NCI-H510A treated with DMSO at 0.1 percent for 48 hours (cell line): ENCODE measurements around the gene LHPP.

Source experiments
- DNase-seq: peaks from one replicate; lab custom pipeline; 2025; lab: John Stamatoyannopoulos, UW

LHPP gene

DNA sequence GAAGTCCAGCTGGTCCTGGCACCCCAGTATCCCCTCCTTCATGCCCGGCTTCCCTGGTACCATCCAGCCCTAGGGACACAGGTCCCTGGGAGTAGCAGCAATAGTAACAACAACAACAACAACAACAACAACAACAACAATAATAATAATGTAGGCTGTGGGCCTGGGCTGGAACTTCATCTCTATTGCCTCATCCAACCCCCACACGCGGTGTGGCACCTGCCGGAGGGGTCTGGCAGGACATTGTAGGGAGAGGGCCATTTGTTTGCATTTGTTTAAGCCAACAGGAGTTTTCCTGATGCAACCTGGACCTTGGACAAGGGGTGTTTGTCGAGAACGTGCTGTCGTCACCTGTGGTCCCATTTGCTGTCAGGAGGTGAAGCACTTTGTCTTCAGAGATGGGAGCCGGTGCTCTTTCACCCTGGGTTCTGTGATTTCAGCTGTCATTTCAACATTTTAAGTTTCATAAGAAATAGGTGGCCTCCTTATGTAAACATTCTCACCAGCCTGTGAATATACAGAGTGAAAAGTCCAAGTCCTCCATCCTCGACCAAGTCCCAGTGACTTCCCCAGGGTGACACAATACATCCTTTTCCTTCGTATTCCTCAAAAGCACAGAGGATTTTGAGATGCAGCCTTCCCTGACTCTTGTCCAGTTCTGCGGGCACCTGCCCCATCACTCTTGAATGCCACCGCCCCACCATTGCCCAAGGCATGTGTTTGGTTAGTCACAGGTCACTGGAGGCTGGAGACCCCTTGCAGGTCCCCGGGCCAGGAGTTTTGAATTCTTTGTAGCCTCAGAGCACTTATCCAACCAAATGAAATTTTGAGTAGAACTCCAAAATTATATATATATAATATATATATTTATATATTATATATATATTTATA lies 9.2 kb downstream of the LHPP start:
- DNase-seq: peak; percentile 12

DNA sequence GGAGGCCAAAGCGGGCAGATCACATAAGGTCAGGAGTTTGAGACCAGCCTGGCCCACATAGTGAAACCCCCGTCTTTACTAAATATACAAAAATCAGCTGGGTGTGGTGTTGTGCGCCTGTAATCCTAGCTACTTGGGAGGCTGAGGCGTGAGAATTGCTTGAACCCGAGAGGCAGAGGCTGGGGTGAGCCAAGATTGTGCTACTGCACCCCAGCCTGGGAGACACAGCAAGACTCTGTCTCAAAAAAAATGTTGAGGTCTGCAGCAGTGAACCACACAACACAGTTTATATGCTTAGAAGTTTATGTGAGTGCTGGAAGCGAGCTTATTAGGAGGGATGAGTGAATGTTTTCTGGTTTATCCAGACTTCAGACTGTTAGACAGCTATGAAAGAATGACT lies 10.4 kb downstream of the LHPP start:
- no peak for DNase-seq

DNA sequence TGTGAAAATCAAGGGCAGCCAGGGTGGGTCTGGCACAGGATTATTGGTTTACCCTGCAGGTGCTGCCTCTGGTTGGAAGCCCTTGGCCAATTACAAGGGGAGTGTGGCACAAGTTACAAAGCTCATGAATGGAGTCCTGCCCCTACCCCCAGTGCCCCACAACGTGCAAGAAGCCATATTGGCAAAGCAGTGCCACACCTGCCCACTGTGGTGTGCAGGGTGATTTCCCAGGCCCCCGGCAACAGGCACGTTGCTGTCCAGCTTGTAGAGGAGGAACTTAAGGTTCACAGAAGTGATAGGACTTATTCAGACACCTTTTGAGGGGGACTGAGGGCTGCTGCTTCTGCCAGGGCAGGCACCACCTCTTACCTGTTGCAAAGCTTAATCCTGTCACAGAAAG lies 11.4 kb downstream of the LHPP start:
- DNase-seq: no peak

DNA sequence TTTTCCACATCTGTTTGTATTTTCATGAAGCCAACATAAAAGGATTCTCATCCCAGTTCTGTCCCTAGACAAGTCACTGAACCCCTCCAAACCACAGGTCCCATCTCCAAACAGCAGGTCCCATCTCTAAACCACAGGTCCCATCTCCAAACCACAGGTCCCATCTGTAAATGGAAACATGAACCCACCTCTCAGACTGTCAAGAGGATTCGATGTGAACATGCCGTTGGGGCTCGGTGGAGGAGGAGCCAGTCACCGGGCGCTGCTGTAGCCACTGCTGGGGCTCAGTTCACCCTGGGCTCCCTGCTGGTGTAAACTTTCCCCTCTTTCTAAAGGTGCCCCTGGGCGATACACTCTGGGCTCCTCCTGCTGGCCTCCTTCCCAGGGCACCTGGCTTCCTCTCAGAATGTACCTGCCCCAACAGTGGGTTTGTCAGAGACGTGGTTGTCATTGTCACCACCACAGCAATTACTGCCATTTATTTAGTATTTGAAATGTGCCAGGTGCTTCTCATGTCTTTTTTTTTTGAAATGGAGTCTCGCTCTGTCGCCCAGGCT lies 13.0 kb downstream of the LHPP start:
- no peak for DNase-seq

DNA sequence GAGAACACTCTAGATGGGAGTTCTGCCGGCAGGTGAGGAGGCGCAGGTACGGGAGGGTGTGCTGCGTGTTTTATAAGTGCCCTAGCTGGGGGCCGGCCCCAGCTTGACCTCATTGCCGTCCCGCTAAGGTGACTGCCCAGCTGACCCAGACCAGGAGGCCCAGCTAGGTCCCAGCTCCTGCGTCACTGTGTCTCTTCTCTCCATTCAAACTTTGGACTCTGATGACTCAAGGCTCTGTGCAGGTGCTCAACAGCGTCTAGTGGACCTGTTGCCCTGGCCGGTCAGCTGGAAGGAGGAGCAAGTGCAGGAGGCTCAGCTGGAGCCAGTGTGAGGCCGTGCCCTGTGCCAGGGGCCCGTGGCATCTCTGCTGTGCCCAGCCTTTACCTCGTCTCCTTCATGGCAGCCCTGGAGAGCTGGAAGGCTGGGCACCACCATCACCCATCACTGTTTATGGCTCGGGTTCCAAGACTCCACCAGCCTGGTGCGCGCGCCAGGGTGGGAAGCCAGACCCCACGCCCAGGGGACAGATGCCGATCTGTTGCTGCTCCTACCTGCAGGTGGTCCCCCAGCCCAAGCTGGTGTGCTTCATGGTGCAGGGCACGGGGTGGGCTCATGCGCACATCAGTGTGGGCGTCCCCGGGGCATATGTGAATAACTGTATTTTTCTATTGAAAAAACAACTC lies 14.6 kb downstream of the LHPP start:
- DNase-seq: no peak

DNA sequence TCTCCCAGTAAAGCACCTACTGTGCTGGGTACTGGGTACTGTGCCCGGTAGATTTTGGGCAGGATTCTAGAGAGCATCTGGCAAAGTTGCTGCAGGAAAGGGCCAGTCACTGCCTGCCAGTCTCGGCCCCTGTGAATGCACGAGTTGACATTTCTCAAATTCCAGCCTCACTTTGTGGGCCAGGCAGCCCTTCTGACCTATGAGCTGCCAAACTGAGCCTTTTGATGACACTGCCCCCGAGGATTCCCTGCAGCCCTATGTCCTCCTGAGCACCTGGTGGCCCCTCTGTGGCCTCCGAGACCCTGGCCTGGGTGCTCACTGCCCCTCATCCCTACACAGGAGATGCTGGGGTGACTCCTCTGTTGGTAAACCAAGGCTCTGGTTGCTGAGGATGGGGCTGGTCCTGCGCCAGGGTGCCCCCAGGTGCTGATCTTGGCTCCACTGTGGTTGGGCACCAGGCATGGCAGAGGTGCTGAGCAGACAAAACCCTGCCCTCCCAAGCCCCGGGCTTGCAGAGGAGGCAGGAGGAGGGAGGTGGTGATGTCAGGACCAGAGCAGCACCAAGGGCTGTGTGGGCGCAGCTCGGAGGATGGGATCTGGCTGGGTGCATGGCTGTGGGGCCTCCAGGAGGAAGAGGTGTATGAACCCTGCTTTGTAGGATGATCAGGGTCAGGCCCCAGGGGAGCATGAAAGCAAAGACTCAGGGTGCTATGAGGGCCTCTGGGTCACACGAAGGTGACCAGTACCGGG lies 16.2 kb downstream of the LHPP start:
- no peak for DNase-seq

DNA sequence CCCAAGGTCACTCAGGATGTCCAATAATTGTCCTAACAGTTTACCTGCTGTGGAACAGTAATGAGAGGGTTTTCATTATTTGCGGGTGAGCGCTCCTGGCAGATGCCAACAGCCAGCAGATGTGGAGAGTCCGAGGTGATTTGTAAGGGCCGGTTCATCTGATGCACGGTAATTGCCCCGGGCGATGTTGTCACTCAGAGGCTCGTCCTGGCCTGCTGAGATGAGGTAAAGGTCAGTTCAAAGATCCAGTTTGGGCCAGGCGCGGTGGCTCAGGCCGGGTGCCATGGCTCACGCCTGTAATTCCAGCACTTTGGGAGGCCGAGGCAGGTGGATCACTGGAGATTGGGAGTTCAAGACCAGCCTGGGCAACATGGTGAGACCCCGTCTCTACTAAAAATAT lies 16.9 kb downstream of the LHPP start:
- no peak for DNase-seq

DNA sequence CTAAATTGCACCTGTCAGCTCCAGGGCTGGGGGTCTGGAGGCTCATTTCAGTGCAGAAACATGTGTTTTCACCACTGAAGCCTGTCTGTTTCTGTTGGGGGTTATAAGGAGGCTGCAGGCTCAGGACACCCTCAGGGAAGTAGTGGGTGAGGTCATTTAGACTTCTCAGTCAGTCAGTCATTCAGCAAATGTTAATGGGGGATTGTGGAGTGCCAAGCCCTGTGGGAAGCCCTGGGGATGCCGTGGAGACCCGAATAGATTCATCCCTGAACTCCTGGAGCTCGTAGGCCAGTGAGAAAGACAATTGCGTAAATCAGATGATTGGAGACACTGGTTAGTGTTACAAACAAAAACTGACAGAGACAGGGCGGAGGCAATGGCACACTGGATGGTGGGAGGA lies 19.2 kb downstream of the LHPP start:
- no peak for DNase-seq

DNA sequence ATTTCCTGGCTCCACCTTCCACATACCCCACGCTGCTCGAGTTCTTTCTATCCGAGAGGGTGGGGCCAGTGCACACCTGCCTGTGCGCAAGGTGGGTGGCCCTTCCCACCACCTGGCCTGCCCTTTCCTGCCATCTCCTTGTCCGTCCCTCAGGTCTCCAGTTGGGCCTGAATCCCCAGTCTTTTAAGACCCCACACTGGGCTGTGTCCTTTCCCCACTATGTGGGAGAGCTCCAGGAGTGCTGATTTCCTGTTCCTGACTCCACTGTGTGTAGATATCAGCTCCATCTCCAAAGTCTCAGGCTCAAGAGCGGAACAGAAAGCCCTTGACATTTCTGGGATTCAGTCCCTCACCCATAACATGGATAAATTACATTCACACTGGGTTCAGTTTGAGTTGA lies 20.1 kb downstream of the LHPP start:
- no peak for DNase-seq

DNA sequence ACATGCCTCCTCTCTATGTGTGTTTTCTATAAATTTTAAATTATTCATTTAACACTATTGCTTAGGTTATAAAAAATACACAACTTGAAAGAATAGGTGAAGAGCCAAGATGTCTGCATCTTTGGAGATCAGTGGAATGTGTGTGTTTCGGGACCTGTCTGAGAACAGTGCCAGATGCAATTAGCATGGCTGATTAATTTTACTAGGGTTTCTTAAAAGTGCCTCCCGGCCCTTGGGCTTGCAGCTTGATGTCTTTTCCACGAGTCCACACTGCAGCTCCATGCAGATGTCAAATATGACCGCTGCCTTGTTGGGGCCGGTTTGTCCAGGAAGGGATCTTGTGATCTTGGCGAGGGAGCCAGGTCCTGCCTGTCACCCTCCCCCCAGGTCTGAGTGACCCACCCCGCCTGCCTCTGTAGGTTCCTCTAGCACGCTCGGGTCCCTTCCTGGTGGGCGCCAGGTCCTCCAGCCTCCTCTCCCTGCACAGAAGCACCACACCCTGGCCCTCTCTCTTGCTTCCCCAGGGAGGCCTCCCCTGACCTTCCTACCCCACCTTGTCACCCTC lies 20.7 kb downstream of the LHPP start:
- DNase-seq: no peak

DNA sequence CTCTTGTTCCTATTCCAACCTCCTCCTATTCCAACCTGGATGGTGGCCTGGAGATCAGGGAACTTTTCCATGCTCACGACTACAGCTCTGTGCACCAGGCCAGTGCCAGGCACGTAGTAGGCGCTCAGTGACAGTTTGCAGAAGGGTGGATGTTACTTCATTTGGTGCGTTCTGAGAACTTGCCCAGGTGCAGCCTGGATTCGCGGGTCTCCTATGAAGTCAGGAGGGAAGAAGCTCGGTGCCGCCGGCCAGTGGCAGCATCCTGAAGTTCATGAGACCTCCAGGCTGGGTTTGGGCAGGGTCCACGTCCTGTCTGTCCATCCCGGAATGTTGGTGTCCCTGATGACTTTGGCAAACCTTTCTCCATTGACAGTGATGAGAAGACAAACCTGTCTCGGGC lies 21.3 kb downstream of the LHPP start:
- DNase-seq: no peak

DNA sequence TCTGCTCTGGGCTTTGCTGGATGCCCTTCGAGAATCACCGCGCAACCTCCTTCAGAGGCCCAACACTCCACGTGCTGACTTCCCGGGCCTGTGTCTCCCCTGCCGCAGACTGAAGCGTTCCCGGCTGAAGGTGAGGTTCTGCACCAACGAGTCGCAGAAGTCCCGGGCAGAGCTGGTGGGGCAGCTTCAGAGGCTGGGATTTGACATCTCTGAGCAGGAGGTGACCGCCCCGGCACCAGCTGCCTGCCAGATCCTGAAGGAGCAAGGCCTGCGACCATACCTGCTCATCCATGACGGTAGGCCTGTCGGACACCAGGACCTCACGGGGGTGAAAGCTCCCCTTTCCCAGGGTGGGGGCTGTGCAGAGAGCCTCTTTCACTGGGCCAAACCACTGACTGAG lies 22.4 kb downstream of the LHPP start:
- no peak for DNase-seq

DNA sequence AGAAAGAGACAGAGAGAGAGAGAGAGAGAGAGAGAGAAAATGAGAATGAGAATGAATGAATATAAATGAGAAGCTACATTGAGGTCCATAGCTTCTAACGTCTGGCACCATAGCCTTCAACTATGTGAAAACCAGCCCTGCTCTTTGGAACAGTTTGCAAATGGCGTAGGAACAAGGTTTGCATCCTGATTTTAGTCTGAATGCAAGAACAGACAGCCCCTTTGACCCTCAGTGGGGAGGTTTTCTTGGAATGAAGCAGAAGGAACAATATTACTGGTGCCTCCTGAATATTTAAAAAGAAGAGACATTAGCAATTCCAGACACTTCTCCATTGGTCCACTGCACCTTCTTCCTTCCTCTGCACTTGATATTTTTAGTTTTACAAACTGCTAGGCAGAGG lies 23.0 kb downstream of the LHPP start:
- no peak for DNase-seq

DNA sequence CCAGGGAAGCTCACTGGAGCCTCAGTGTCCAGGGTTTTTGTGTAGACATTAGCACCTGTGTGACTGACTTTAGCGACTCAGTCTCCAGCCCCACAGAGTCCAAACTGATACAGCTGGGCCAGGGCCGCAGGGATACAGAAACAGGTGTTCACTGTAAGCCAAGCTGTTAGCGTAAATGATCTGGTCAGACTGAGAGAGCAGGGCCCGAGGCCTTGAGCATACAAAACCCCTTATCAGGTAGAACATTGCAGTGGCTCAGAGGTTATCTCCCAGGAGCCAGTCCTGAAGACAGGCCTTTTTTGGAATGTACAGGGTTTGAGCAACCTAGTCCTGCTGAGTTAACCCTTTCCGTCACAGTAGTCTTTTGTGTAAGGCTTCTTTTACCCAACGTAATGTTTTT lies 25.0 kb downstream of the LHPP start:
- no peak for DNase-seq

DNA sequence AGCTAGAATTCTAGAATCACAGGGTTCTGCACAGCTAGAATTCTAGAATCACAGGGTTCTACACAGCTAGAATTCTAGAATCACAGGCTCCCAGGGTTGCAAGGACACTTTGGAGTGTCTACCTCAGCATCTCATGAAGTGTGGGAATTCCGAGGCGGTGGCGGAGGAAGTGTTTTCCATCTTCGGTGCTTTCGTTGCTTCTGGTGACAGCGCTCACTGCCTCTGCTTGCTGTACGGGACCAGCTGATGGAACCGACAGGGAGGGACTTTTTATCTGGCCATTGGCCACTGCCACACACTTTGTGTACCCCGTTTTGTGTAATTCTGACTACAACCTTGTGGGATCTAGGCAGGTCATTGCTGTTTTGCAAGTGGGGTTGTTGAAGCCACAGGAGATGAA lies 29.5 kb downstream of the LHPP start:
- DNase-seq: no peak

DNA sequence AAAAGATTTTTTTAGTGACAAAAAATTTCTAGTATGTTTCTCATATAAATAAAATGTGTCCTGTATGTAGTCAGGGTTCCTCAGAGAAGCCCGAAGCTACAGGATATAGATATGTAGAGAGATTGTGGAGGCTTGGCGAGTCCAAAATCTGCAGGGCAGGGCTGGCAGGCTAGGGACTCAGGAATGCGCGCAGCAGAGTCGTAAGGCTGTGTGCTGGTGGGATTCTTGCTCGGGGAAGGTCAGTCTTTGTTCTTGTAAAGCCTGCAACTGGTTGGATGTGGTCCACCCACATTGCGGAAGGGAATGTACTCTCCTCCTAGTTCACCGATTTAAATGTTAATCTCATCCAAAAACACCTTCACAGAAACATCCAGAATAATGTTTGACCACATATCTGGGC lies 30.6 kb downstream of the LHPP start:
- DNase-seq: no peak

DNA sequence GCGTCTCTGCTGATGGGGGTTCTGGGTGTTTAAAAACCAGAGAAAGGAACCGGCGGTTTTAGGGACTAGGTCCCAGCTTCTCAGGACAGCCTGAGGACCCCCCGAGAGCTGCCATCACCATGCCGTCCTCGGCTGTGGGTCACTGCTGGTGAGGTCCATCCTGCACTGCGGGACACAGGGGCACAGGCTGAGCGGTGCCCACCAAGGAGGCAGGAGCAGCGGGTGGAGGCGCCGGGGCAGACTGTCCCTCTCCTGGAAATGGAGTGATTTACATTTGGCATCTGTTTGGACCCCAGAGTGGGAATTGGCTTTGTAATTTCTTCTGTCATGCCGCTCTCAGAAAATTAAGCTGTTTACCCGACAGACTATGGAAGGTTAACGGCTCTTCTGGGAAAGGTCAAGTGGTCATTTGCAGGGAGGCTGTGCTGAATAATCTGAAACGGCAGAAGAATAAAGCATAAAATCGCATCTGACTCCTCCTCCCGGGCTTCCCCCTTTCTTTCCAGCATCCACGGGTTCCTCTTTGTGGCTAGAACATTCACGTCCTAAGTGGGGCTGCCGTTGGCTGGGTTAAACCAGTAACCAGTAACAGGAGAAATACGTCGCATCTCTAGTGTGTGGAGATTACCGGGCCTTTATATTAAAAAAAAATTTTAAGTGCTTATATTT lies 31.7 kb downstream of the LHPP start:
- peak; percentile 37 for DNase-seq

DNA sequence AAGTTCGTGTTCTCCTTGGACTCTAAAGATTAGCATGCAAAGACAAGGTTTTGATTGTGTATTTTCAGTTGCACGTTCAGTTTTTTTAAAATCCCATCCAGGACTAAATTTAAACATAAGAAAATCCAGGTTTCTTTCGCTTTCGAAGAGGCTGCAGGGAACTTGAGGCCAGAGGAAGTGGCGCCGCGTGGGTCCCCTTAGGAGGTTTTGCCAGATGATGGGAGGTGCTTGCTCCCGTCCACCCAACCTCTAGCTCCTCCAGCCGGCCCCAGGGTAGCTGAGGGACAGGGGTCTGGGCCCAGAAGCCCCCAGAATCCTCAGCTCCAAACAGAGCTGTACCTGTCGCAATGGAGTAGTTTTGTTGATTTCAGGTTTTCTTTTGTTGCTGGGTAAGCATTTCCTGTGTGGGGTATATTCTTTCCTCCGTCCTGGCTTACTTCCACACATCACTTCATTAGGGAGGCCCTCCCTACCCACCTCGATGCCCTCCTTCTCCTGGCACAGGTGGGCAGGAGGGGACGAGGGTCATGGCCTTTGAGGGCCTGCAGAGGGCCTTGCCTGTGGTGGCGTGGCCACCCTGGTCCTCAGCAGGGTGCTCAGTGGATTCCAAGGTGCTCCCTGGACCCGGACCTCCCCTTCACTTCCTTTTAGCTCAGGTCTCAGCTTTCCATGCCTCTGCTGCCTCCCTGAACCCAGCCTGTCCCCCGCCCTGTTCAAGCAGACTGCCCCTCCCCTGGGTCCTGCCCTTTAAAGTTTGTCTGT lies 32.6 kb downstream of the LHPP start:
- no peak for DNase-seq

DNA sequence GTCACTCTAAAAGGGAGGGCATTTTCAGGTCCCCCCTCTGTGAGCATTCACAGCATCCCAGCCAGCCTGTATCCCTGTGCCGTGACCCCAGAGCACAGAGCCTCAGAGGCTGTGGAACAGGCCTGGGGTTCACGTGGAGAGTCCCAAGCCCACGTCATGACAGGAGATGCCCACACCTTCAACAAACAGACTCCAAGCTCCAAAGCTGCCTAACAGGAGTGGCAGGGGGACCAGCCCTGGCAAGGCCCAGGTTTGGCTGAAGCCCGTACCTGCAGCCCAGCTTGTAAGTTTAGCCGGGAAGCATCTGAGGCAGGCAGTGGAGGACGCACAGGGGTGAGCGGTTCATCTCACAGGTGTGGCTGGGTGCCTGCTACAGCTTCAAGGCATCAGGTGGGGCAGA lies 33.5 kb downstream of the LHPP start:
- no peak for DNase-seq

DNA sequence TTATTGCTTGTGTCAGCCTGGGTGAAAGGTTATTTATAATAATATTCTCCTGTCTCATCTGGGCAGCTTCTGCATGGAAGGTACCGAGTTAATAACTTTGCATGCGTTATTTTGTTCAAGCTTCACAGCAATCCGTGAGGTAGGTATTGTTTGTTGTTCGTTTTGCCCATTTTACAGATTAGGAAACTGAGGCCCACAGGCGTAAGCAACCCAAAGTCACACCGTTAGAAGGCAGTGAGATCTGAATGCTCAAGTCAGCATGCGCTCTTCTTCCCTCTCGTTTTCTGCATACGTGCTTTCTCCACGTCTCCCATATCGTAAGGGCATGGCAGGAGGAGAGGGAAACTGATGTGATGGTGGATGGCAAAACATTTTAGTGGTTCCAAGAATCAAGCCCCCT lies 34.1 kb downstream of the LHPP start:
- no peak for DNase-seq

DNA sequence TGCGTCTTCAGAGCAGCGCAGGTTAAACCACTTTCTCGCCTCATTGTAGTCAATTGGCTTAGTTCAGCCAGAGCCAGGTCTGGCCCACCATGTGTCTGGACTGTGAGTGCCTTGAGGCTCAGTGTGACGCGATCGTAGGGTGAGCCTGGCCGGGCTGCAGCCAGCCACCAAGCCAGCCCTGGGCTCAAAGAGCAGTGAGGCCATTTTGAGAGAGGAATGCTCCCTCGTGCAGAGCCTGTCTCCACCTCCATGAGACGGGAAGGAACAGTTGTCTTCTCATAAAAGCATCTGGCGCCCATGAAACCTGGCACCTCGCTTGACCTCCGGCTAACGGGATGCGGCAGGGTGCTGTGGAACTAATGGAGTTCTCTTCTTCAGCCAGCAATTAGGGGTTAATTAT lies 34.5 kb downstream of the LHPP start:
- no peak for DNase-seq
